PC-9 (cell line): ENCODE measurements around the gene AMER3.

Experiments used
- EZH2 ChIP-seq: fragments of 200-600 bp; sonication (generic); IDR thresholded peaks from 2 replicates; pipeline ENCODE4 v1.8.0; 2017; ENCODE audit warnings: antibody characterized with exemption, low read depth
- TF ChIP-seq, protein P1 (sequence below): fragments of 200-600 bp; sonication (generic); conservative IDR thresholded peaks from 2 replicates; pipeline ENCODE4 v1.6.1; 2017; ENCODE audit warnings: mixed run types, antibody characterized with exemption, mild to moderate bottlenecking, moderate library complexity

DNA sequence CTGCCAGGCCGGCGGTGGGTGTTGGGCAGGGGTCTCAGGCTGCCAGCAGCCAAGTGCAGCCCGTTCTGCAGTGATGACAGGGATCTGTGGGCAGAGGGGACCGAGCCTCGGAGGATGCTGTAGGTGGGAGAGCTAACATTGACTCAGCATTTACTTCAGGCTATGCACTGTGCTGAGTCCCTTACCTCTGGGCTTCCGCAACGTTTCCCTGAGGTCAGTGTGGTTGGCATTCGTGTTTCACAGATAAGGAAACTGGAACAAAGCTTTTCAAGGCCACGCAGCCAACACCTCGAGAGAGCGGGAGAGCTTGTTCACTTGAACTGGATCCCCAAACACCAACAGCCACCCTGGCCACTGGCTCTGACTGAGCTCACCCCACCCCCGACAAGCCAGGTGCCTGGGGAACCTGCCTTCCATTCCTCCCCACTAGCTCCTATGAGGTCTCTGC, 27.3 kb upstream of the AMER3 start:
- TF ChIP-seq, protein P1, sequence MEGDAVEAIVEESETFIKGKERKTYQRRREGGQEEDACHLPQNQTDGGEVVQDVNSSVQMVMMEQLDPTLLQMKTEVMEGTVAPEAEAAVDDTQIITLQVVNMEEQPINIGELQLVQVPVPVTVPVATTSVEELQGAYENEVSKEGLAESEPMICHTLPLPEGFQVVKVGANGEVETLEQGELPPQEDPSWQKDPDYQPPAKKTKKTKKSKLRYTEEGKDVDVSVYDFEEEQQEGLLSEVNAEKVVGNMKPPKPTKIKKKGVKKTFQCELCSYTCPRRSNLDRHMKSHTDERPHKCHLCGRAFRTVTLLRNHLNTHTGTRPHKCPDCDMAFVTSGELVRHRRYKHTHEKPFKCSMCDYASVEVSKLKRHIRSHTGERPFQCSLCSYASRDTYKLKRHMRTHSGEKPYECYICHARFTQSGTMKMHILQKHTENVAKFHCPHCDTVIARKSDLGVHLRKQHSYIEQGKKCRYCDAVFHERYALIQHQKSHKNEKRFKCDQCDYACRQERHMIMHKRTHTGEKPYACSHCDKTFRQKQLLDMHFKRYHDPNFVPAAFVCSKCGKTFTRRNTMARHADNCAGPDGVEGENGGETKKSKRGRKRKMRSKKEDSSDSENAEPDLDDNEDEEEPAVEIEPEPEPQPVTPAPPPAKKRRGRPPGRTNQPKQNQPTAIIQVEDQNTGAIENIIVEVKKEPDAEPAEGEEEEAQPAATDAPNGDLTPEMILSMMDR: no peak
- TF ChIP-seq EZH2: no peak
